Mammary epithelial cell (primary cell): Measurements from ENCODE around the gene NCAM2.

ENCODE experiments used
- EZH2 ChIP-seq: IDR thresholded peaks from 2 replicates; pipeline ENCODE4 v1.6.1; 2012; ENCODE audit warnings: low read length, inconsistent platforms, borderline replicate concordance
- TF ChIP-seq, protein P1 (sequence below), 2 donors: IDR thresholded peaks in 1 of 2; conservative IDR thresholded peaks in 1 of 2; 2 replicates each; pipeline ENCODE4 v1.5.1; 2011 to 2012; ENCODE audit warnings: inconsistent platforms in 2 of 2, low read length in 2 of 2, mild to moderate bottlenecking in 2 of 2, control low read depth in 1 of 2, low read depth in 1 of 2; ENCODE audit not compliant: insufficient read depth in 1 of 2; ENCODE audit errors: extremely low read depth in 1 of 2

DNA sequence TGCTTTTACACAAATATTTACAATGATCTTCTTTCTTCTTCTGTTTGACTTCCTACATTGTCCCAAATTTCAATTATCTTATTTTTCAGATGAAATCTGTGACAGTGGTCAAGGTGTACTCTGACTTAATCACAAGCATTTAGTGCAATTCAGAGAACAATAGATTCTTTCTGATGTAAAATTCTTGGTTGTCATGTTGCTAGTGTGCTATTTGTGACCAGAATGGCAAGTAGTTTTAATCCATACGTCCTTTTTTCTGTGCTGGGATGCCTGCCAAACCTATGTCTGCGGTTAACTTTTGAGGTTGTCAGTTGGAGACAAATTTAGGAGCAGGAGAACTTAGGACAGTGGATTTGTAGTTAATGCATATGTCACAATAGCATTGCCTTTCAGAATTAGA is 31.0 kb downstream of the NCAM2 start:
- TF ChIP-seq, protein P1, sequence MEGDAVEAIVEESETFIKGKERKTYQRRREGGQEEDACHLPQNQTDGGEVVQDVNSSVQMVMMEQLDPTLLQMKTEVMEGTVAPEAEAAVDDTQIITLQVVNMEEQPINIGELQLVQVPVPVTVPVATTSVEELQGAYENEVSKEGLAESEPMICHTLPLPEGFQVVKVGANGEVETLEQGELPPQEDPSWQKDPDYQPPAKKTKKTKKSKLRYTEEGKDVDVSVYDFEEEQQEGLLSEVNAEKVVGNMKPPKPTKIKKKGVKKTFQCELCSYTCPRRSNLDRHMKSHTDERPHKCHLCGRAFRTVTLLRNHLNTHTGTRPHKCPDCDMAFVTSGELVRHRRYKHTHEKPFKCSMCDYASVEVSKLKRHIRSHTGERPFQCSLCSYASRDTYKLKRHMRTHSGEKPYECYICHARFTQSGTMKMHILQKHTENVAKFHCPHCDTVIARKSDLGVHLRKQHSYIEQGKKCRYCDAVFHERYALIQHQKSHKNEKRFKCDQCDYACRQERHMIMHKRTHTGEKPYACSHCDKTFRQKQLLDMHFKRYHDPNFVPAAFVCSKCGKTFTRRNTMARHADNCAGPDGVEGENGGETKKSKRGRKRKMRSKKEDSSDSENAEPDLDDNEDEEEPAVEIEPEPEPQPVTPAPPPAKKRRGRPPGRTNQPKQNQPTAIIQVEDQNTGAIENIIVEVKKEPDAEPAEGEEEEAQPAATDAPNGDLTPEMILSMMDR (conservative IDR thresholded peaks at IDR 0.05 in 1 of 2, IDR thresholded peaks at IDR 0.05 in 1 of 2; ENCODE audit: extremely low read depth in 1 of 2, insufficient read depth in 1 of 2, low read depth in 1 of 2, low read length in 2 of 2): no peak
- no peak for TF ChIP-seq EZH2
